Measurements from ENCODE around the gene DAZAP1.
"Not testable (repeated sequence)": the region's sequence is repeated elsewhere in the genome, so short reads cannot be mapped to it uniquely, and the experiment has no call there.

Gene DAZAP1

DNA sequence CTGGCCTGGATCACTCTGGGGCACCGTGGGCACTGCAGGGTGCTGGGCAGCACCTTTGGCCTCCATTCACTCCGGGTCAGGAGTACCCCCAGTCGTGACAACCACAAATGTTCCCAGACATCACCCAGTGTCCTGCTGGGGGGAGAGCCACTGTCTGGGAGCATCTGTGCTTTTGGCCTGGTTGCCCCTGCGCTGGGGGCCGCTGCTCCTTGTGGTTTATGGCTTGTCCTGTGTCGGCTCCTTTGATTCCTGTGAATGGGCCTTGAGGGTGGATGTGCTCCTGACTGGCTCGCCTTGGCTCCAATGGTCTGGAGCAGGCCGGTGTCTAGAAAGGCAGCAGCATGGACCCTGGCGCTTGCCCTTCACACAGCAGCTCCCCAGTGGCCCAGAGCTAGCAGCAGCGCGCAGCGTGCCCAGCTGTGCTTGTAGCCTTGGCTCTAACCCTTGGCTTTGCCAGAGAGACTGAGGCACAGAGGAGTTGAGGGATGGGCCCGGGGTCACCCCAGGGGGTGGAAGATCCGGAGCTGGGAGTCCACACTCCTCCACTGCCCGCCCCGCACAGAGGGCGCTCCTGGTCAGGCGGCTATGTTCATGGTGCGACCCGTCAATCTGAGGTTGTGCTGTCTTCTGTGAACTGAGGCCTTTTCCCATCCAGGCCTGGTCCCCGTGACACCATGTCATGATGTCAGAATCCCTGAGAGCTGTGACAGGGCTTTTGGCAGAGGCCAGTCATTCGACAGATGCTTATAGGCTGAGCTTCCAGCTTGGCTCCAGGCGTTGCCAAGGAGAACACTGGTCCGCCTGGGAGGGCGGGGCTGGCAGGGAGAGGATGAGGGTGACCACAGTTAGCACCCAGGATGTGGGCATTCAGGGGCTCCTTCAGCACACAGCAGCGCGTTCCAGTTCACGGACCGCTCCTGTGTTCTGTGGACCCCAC is 4.1 kb downstream of the DAZAP1 start:
- FAIRE-seq: no peak

DNA sequence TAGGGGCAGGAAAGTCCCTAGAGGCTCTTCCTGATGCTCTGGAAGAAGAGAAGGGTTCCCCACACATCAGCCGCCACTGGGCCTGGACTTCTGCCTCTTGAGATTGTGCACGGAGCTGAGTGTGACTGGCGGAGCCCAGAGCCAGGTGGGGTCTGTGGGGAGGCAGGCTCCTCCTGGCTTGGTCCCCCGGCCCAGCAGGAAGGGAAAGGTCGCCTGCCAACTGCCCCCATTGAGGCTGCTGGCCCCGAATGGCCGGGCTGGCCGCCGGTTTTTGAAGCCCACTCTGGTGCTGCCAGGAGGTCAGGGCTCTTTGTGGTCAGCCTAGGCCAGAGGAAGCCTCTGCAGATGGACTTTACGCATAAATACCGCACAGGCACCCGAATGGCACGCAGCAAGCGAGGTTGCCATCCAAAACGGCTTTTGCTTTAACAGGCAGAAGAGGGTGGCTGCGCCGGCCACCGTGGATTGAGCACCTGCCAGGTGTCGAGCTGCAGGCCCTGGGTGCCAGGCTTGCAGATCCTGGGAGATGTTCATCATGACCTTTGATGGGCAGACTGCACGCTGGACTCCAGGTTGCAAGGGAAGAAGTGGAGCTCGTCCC is 5.0 kb downstream of the DAZAP1 start:
- FAIRE-seq: no peak

DNA sequence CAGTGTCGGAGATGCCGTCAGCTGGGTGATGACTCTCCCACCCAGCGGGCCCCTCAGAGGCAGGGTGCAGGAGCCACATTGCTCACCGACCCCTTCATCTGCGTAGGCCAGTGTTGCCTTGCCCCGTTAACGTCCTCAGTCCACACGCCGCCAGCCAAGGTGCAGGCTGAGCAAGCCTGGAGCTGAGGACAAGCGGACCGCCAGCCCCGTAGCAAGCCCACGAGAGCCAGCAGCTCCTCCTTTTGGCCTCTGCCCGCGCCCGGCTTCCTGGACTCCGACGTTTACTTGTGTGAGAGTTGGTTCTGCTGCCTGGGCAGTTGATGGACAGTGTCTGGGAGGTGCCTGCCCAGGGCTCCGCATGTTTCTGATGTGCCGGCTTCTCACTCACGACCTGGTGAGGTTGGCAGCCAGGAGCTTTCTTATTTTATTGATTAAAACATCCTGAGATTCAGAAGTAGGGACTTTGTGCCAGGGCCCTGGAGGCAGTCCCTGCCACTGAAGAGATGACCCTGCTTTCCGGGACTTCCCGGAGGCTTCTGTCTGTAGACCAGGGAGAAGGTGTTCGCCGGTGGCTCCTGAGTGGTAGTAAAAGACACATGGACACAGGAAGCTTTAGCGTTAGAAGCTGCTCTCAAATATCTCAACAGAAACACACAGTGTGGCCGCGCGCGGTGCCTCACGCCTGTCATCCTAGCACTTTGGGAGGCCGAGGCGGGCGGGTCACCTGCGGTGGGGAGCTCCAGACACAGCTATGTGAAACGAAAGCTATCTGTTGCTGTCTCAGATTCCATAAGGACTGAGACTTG is 5.8 kb downstream of the DAZAP1 start:
- FAIRE-seq: no peak

DNA sequence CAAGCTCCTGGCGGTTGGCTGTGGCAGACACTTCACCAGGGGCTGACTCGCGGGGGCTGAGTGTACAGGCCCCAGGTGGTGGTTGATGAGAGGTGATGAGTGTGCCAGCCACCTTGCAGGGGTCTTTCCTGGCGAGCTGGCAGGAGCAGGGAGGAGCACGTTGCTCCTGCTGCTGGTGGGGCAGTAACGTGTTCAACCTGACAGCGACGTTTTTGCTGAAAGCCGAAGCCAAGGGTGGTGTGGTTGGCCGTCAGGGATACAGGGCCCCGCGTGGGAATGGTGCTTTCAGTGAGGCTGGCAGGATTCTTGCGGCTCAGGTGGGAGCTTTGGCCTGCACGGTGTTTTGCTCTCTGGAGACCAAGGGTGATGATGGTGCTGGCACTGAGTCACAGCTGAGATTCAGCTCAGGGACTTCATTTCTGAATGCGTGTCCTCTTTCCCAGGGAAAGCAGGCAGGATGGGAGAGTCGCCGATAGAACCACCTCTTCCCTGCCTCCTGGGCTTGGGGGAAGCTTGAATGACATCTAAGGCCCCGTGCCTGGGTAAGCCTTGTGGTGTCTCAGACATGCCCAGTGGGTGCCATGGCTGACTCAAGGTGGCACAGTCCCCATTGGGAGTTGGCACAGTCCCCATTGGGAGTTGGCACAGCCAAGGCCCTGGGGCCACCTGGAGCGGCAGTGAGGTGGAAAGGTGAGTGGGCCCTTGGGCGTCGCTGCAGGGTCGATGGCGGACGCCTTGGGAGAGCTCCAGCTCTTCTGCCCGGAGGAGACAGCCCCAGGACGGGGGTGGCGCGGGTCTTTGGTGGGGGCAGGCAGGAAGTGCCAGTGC is 8.8 kb downstream of the DAZAP1 start:
- no peak for FAIRE-seq

DNA sequence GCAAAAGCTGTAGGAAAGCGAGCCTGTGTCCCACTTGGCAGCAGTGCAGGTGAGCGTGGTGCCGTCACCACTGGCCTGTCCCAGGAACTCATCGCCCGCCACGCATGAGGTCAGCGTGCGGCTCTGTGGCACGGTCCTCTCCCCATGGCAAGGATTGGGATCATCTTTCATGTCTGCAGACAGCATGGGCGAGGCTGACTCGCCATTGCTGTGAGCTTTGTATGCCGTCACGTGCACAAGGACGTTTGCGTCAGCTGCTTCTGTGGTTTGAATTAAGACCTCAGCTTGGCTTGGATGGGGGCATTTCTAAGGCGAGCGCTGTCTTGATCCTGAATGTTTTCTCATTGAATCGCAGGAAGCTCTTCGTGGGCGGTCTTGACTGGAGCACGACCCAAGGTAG is 9.8 kb downstream of the DAZAP1 start:
- no peak for FAIRE-seq

DNA sequence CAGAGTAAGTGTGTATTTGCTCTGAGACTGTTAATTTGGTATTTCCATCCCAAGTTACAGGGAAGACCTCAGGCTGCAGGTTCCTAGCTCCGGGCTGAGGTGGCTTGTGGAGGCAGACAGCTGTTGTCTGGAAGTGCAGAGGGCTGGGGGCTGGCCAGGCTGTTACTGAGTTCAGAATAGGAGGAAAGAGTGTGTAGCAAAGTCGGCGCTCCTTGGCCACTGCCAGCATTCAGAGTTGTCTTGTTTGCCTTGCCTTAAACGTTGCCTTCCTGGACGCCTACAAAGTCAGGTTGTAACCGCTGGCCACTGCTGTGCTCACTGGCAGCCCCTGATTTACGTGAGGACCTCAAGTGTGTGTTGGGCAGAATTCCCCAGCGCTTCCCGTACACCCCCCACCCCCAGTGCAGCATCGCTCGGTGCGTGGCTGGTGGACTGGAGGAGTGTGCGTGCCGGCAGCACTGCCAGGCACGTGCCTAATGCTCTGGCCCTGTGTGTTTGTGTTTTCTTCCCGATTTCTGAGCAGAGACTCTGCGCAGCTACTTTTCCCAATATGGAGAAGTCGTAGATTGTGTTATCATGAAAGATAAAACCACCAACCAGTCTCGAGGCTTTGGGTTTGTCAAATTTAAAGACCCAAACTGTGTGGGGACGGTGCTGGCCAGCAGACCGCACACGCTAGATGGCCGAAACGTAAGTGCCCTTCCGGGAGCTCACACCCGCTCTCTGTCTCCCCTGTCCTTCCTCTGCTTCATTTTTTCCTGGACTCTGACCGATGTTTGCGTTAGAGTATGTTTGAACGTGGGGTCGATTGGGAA is 10.5 kb downstream of the DAZAP1 start:
- no peak for FAIRE-seq

DNA sequence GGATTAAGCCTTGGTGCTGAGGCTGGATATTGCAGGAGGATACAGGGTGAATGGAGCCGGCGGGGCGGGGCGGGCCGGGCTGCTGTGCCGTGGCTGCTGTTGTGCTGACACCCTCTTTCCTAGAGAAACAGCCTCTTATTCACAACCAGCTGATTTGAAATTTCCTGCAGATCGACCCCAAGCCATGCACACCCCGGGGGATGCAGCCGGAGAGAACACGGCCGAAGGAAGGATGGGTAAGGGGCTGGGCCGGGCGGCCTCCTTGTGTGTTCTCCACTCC is 11.1 kb downstream of the DAZAP1 start:
- no peak for FAIRE-seq

DNA sequence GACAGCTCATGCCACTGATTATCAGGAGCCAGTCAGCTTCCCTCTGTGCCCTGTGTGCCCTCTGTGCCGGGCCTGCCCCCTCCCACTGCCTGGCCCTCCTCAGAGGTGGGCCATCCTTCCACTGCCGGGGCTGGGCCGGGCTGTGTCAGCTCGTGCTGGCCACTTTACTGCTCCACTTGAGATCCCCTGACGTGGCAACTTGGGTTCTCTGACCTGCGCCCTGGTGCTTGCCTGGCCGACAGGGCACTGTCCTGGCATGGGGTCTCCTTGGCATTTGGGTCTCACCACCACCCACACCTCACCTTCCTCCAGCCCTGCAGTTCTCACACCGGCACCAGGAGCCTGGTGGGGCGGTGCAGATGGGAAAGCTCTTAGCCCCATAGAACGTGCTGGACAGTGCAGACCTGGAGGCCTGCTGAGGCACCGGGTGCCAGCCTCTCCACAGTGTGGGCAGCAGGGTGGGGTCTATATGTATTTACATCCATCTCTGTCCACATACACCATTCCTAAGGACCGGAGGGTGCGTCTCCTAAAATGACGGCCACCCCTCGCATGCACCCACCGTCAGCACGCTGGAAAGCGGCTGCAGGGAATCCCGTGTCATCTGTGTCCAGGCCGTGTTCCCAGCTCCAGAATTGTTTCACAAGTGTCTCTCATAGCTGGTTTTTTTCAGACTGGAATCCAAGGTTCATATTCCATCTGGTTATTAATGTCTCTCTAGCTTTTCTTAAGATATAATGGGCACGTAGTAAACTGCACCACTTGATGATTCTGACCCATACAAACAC is 11.8 kb downstream of the DAZAP1 start:
- FAIRE-seq: no peak

DNA sequence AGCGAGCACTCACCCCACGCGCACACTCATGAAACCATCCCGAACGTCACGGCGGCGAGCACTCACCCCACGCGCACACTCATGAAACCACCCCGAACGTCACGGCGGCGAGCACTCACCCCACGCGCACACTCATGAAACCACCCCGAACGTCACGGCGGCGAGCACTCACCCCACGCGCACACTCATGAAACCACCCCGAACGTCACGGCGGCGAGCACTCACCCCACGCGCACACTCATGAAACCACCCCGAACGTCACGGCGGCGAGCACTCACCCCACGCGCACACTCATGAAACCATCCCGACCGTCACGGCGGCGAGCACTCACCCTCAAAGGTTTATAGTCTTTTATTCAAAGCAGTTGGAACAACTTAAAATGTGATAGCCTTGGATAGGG is 12.7 kb downstream of the DAZAP1 start:
- FAIRE-seq: not testable (repeated sequence)

DNA sequence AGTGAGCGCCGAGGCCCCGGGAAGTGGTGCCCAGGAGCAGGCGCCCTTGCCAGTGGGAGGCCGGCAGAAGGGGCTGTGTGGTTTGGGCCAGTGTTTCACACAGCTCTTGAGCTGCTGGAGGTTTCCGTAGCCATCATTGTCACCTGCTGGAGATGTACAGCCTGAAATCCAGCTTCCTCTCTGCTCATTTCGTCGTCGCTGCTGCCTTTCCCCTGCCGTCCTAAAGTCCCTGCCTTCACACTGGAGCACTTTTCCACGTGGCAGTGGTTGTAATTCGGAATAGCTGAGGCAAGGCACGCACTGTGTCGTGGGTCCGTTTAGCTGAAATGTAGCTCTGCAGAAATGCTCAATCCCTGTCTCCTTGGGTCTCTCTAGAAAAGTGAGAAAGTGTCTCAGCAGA is 13.2 kb downstream of the DAZAP1 start:
- no peak for FAIRE-seq

DNA sequence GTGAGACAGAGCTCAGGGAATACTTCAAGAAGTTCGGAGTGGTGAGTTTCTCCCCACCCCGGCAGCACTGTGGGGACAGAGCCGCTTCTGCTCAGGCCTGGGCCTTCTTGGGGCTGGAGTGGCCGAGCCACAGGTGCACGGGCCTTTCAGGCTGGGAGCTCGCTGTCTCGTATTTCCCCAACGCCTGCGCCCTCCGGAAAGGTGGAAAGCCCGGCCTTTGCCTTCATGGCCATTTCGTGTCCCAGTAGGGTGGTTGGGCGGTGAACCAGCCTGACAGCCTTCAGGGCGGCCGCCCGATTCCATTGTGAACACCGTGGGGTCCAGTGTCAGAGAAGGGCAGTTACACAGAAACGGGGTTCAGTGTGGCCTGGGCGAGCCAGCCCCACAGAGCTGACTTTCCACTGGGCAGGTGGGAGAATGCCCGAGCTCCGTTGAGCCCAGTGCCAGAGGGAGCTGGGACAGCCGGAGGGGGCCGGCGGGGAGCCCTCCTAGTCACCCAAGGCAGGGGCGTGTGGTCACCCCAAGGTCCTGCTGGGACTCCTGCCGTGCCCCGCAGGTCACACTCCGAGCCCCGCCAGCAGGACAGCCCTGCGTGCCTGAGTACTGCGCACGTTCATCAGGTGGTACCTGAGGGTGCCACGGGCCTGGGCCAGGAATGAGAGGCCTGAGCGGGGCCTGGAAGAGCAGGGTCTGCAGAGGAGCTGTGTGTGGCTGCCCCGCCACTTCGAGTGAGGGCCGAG is 14.0 kb downstream of the DAZAP1 start:
- no peak for FAIRE-seq

DNA sequence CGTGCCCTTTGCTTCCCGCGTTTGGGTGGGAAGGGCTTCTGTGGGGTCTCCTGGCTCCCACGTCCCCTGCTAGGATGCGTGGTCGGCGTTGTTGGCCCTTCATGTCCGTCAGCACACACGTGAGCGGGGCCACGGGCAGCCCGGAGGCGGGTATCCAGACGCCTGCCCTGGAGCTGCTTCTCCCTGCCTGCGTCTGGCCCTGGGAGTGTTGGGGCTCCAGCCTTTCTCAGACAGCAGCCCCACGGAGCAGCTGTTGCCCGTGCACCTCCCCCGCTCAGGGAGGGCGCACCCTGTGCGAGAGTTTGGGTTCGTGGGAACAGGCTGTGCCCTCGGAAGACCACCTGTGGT is 14.5 kb downstream of the DAZAP1 start:
- FAIRE-seq: no peak

DNA sequence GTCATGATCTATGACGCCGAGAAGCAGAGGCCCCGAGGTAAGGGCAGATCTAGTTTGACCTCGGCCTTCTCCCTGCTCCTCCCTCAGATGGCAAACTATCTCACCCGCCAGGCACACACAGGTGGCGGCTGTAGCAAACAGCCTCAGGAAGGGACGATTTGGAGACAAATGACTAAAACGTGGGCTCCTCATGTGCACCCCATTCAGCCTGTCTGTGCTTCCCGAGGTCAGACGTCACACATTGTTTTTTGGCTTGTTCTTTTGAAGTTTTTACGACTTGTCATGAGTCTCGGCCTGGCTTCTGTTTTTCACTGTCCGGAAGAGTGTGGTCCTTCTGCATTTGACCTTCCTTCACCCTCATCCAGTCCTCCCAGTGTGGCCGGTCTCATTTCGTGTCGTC is 15.0 kb downstream of the DAZAP1 start:
- no peak for FAIRE-seq

DNA sequence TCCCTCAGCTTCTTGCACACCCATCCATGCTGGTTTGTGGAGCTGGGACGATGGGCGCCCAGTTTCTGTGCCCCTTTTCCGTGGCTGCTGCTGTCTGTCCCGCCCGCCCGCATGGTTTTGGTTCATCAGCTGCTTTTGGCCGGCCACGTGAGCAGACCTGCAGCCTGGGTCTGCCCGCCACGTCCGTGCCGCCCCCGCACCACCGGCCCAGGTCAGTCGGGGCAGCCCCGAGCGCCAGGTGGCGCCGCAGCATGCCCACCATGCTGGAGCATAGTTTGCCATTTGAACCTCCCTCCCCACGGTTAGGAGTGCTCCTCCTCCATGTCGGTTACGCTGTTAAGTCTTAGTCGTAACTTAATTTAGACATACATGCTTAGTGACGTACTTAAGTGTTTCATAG is 15.6 kb downstream of the DAZAP1 start:
- FAIRE-seq: no peak

DNA sequence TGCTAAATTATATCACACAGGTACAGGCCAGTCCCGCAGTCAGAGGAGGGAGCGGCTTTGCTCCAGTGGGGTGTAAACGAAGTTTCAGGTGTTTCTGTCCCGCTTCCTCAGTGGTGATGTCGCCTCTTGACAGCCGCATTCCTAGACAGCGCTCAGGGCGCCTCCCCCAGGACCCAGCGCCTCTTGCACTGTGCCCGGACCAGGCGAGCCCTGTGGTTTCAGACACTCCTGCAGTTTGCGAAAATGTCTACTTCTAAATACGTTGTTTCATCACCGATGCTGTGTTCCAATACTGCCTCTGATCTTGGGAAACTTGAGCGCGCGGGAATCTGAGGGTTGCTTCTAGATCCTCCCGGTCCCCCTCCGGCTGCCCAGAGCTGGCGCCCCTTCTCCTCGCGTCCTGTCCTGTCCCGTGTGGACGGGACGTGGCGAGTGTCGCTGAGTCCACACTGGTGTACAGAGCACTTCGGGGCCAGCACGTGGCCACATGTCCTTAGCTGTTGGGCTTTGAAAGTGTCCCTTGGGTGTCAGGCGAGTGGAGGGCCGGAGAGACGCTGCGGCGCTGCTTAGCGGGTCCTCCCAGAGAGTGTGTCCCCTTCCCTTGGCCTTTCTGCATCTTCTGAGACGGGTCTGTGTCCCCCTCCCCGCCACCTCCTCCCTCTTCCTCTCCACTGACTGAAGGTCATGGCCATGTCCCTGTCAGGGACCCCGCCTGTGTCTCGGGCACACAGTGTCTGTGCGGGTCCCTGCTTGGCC is 16.2 kb downstream of the DAZAP1 start:
- FAIRE-seq: no peak

DNA sequence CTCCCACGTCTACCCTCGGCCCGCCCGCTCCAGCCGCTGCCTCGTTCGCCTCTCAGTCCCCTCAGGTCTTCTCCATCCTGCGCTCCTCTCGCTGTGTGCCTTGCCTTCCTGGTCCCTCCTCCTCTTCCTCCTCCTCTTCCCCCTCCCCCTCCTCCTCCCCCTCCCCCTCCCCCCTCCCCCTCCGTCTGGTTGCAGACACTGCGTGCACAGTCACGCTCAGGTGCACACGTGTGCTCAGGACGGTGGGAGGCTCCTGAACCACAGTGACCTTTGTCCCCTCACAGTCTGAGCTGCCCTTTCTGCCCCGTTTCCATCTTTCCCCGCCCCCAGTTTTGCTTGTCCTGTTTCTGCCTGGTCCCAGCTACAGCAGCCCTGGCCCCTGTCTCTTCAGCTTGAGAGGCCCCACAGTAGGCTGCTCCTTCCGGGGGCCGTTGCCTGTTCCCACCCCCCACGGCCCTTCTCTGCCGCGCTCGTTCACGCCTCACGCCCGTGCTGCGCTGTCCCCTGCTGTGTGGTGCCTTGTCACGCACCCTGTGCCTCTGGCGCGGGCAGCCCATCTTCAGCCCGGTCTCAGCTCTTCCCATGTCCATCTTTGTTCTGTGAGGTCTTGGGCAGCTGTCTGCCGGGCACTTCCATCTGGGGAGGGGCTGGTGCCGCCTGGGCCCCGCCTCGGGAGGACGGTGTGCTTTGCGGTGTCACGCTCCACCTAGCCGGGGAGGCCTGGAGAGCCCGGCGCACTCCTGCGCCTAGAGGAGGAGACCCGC is 17.0 kb downstream of the DAZAP1 start:
- no peak for FAIRE-seq

DNA sequence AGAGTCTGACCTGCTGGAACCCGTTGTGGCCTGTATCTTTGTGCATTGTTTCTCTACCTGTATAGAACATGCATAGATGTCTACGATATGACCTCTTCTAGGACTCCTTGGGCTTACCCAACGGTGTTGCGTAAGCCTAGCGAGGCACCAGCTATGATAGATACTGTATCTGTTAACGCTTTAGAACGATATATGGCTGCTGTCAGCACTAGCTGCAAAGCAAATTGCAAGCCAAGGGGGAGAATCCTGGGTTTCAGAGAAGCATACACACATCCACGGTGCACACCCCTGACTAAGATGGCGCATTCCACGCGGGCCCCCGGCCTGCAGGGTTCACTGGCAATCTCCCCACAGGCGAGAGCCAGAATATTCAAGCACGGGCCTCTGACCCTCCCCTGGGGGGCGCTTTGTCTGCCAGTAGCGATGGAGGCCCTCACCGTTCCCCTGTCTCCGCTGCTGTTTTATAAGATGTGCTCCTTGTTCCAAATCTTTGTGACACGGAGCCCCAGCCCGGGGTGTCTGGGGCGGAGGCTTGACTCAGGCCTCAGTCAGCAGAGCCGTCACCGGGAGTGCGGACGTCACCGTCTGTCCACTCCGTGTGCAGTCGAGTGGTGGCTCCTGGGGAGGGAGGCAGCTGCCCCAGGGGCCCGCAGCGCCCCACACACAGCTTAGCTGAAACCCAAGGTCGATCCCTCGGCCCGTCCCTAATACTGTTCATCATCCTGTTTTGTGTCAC is 17.9 kb downstream of the DAZAP1 start:
- FAIRE-seq: no peak

DNA sequence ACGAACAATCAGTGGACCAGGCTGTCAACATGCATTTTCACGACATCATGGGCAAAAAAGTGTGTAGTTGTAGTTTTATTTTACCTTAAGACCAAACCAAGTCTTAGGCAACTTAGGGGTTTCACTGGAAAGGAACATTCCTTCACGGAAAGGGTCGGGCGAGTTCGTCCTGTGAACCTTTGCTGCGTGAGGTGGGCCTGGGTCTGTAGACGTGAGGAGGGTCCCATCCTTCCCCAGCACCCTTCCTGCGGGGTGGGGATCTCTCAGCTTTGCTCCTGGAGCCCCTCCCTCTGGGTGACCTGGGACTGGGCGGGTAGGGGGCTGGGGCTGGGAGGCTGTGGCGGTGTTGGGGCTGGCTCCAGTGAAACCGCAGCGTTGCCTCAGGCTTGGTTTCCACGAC is 18.5 kb downstream of the DAZAP1 start:
- no peak for FAIRE-seq
